Mononuclear cell (primary cell): ENCODE results near the gene GJD3. TPM values are rescaled to one million over a fixed set of nuclear protein-coding genes. Genes with fewer than 3 reads are reported as not detected.
"Not testable (repeated sequence)": the region's sequence is repeated elsewhere in the genome, so short reads cannot be mapped to it uniquely, and the experiment has no call there.

Source experiments
- H3K27me3 ChIP-seq: 2 replicates; pipeline ENCODE4 v1.6.0; 2011; ENCODE audit warnings: low read length, control low read depth; ENCODE audit not compliant: insufficient read depth
- H3K4me1 ChIP-seq: 2 replicates; pipeline ENCODE4 v1.5.1; 2011; ENCODE audit warnings: mild to moderate bottlenecking, low read length, control low read depth; ENCODE audit not compliant: insufficient read depth
- H3K4me3 ChIP-seq: 2 replicates; pipeline ENCODE4 v1.5.1; 2011; ENCODE audit warnings: mild to moderate bottlenecking, low read length, moderate library complexity
- H3K9me3 ChIP-seq: 2 replicates; pipeline ENCODE4 v1.5.1; 2011; ENCODE audit warnings: low read depth, mild to moderate bottlenecking, control low read depth, low read length
- total RNA-seq: library from RNA; depleted of rRNA; stranded (reverse); fragments of >200 nt; gene quantifications from one replicate; pipeline ENCODE4 v1.2.3, GENCODE V29; 2012

GJD3 gene
- total RNA-seq = 0.21 TPM

- H3K4me3 ChIP-seq = no peak within 1 kb of the TSS
- H3K9me3 ChIP-seq = no peaks in the 10 kb centered on the region
- H3K4me1 ChIP-seq = peaks cover 12% of the 10 kb centered on the region
- peaks cover 22% of the 10 kb centered on the region for H3K27me3 ChIP-seq
Measured at GRCh38 chr17:40364121-40364861, at the start of gene GJD3. GJD3 (minus strand) TSS chr17:40364737; CDS start chr17:40363815, 922 bp downstream.

- H3K4me1 ChIP-seq = peaks cover 35% of the 10 kb centered on the region
- not testable (repeated sequence) for H3K9me3 ChIP-seq, H3K27me3 ChIP-seq, H3K4me3 ChIP-seq
Measured at GRCh38 chr17:40414312-40414711, 49.8 kb upstream of the GJD3 start.

DNA sequence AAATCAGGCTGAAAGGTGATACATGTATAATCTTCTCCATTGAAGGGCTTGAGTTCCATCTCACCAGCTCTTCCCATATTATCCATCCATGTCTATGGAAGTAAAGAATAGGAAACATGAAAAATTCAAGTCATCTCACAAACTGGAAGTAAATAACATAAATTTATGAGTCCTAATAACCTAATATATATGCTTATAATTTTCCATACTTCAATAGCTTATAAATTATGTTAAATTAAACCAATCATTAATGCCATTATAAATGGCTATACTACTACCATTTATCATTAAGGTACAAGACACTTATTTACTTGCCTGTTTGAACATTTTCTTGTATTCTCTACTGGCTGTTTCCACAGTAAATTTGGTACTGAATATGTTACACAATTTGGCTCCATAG, 48.3 kb upstream of the GJD3 start:
- H3K4me3 ChIP-seq = no peak overlapping the region
- H3K4me1 ChIP-seq = peaks cover 22% of the 10 kb centered on the region
- no peaks in the 10 kb centered on the region for H3K27me3 ChIP-seq
- H3K9me3 ChIP-seq = no peaks in the 10 kb centered on the region

- no peak overlapping the region for H3K4me3 ChIP-seq
- no peaks in the 10 kb centered on the region for H3K27me3 ChIP-seq
- H3K9me3 ChIP-seq = no peaks in the 10 kb centered on the region
- H3K4me1 ChIP-seq = peaks cover 15% of the 10 kb centered on the region
Measured at GRCh38 chr17:40411821-40412220, 47.3 kb upstream of the GJD3 start.

DNA sequence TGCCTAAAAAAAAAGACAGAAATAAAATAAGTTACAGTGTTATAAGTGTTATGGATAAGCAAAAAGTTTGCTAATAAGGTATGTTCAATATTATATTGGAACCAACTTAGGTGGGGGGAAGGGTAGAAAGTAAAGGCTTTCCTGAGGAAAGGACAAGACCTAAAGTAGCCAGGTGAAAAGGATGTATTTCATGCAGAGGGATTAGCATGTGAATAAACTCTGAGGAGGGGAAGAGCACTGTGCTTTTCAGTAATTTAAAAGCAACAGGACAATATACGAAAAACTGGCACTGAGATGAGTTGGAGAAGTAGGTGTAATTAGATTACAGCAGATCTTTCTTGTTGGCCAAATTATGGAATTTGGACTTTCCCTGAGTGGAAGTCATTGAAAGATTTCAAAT, 45.5 kb upstream of the GJD3 start:
- Histone ChIP-seq H3K4me1 (peaks cover under 1% of the 10 kb centered on the region), H3K27me3 (no peaks in the 10 kb centered on the region), H3K4me3 (no peak overlapping the region), H3K9me3 (no peaks in the 10 kb centered on the region)

GRCh38 chr17:40409540-40409939, 45.0 kb upstream of the GJD3 start:
- not testable (repeated sequence) for H3K4me3 ChIP-seq, H3K9me3 ChIP-seq, H3K4me1 ChIP-seq, H3K27me3 ChIP-seq

- no peaks in the 10 kb centered on the region for H3K9me3 ChIP-seq
- H3K4me3 ChIP-seq = no peak overlapping the region
- no peaks in the 10 kb centered on the region for H3K4me1 ChIP-seq
- H3K27me3 ChIP-seq = no peaks in the 10 kb centered on the region
Measured at GRCh38 chr17:40407460-40407859, 42.9 kb upstream of the GJD3 start.

- Histone ChIP-seq H3K4me3 (no peak overlapping the region), H3K9me3 (no peaks in the 10 kb centered on the region)
Measured at GRCh38 chr17:40404003-40404402, 39.5 kb upstream of the GJD3 start.

GRCh38 chr17:40402668-40403067, 38.1 kb upstream of the GJD3 start:
- no peaks in the 10 kb centered on the region for H3K27me3 ChIP-seq
- no peaks in the 10 kb centered on the region for H3K4me1 ChIP-seq
- H3K4me3 ChIP-seq = no peak overlapping the region
- H3K9me3 ChIP-seq = no peaks in the 10 kb centered on the region

More at GRCh38 chr17:40404003-40404402, 39.5 kb upstream of the GJD3 start:
- no peaks in the 10 kb centered on the region for H3K27me3 ChIP-seq
- no peaks in the 10 kb centered on the region for H3K4me1 ChIP-seq

- no peaks in the 10 kb centered on the region for H3K27me3 ChIP-seq
- no peaks in the 10 kb centered on the region for H3K4me1 ChIP-seq
- H3K4me3 ChIP-seq = no peak overlapping the region
- H3K9me3 ChIP-seq = no peaks in the 10 kb centered on the region
Measured at GRCh38 chr17:40399185-40399584, 34.6 kb upstream of the GJD3 start.

GRCh38 chr17:40386555-40386954, 22.0 kb upstream of the GJD3 start:
- H3K9me3 ChIP-seq, H3K27me3 ChIP-seq, H3K4me3 ChIP-seq, H3K4me1 ChIP-seq: not testable (repeated sequence)

DNA sequence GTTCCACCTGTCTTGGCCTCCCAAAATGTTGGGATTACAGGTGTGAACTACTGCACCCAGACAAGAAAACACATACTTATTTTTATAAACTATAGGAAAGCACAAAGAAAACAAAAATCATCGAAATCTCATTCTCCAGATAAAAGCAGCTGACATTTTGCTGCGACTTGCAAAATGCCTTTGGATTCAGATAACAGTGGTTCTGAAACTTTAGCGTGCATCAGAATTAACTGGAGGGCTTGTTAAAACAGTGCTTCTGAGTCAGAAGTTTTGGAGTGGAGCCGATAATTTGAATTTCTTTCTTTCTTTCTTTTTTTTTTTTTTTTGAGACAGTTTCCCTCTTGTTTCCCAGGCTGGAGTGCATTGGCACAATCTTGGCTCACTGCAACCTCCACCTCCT, 17.7 kb upstream of the GJD3 start:
- Histone ChIP-seq H3K4me1 (no peaks in the 10 kb centered on the region), H3K27me3 (no peaks in the 10 kb centered on the region), H3K4me3 (no peak overlapping the region), H3K9me3 (no peaks in the 10 kb centered on the region)

DNA sequence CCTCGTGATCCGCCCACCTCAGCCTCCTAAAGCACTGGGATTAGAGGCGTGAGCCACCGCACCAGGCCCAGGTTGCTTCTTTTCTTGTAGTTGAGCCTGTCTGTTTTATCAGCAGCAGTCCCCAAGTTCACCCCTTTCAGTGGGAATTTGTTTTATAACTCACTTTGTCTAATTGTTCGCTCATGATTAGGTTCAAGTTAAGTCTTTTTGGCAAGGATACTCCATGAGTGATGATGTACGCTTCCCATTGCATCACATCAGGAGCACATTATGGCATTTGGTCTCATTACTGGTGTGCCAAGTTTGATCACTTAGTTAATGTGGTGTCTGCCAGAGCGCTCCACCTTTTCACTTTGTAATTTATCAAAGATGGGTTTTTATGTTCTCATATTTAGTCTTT, 14.4 kb upstream of the GJD3 start:
- Histone ChIP-seq H3K4me1 (no peaks in the 10 kb centered on the region), H3K4me3 (no peak overlapping the region), H3K9me3 (no peaks in the 10 kb centered on the region), H3K27me3 (no peaks in the 10 kb centered on the region)

DNA sequence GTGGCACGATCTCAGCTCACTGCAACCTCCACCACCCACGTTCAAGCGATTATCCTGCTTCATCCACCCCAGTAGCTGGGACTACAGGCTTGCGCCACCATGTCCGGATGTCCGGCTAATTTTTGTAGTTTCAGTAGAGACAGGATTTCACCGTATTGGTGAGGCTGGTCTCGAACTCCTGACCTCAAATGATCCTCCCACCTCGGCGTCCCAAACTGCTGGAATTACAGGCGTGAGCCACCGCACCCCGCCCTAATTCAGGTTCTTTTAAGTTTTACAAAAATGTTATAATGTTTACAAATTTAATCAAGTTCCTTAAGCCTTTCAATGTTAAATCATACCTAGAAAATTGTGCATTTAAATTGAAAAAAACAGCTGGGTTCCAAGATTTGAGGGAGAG, 13.3 kb upstream of the GJD3 start:
- no peaks in the 10 kb centered on the region for H3K4me1 ChIP-seq
- no peaks in the 10 kb centered on the region for H3K9me3 ChIP-seq
- no peak overlapping the region for H3K4me3 ChIP-seq
- H3K27me3 ChIP-seq = no peaks in the 10 kb centered on the region

DNA sequence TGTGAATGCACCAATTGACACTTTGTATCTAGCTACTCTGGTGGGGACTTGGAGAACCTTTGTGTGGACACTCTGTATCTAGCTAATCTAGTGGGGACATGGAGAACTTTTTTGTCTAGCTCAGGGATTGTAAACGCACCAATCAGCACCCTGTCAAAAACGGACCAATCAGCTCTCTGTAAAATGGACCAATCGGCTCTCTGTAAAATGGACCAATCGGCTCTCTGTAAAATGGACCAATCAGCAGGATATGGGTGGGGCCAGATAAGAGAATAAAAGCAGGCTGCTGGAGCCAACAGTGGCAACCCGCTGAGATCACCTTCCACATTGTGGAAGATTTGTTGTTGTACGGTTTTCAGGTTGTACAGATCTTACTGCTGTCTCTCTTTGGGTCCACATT, 12.0 kb upstream of the GJD3 start:
- H3K27me3 ChIP-seq = not testable (repeated sequence)

GRCh38 chr17:40375786-40376185, 11.2 kb upstream of the GJD3 start:
- not testable (repeated sequence) for H3K27me3 ChIP-seq, H3K4me1 ChIP-seq, H3K4me3 ChIP-seq, H3K9me3 ChIP-seq

More for the DNA sequence above, 12.0 kb upstream of the GJD3 start:
- not testable (repeated sequence) for H3K4me1 ChIP-seq, H3K9me3 ChIP-seq, H3K4me3 ChIP-seq
